Astrocyte of the cerebellum (primary cell): ENCODE measurements around the gene TIGD1.

Experiments
- DNase-seq: peaks from one replicate; pipeline ENCODE4 v3.0.0-alpha.2; 2011; ENCODE audit warnings: low read depth
- H3K4me3 ChIP-seq: 2 replicates; pipeline ENCODE4 v1.5.1; 2011; ENCODE audit warnings: mild to moderate bottlenecking, low read depth, low read length, moderate library complexity
- CTCF ChIP-seq: IDR thresholded peaks from 2 replicates; pipeline ENCODE4 v1.5.1; 2012; ENCODE audit warnings: low read length, low read depth, moderate library complexity, mild to moderate bottlenecking; ENCODE audit errors: missing control alignments
- in situ Hi-C: cut with HindIII; loops from 2 replicates; pipeline ENCODE4 v1.10.0; 2017; ENCODE audit warnings: low sequenced_read_pairs

Gene TIGD1

GRCh38 chr2:232519581-232520438 lies 30.5 kb downstream of the TIGD1 start, which contains the start of gene PRSS56:
TSS of gene PRSS56 (plus strand) at chr2:232520388. CDS start at chr2:232520599, 211 bp downstream.
- TF ChIP-seq CTCF = no peak
- H3K4me3 ChIP-seq = no peak within 1 kb of the TSS
- in situ Hi-C loops = no loop called here
- DNase-seq = no peak

GRCh38 chr2:232518844-232519243 lies 31.5 kb downstream of the TIGD1 start:
- no peak for DNase-seq

GRCh38 chr2:232516551-232516950 lies 33.8 kb downstream of the TIGD1 start:
- in situ Hi-C loops = no loop called here
- TF ChIP-seq CTCF = no peak
- DNase-seq = no peak
- H3K4me3 ChIP-seq = no peak overlapping the region

More at GRCh38 chr2:232518844-232519243, 31.5 kb downstream of the TIGD1 start:
- no peak overlapping the region for H3K4me3 ChIP-seq
- in situ Hi-C loops = no loop called here
- TF ChIP-seq CTCF = no peak

- in situ Hi-C loops = no loop called here
- TF ChIP-seq CTCF = no peak
- no peak for DNase-seq
- no peak overlapping the region for H3K4me3 ChIP-seq
Observed at GRCh38 chr2:232515639-232516038, 34.7 kb downstream of the TIGD1 start.

GRCh38 chr2:232513353-232513752 lies 37.0 kb downstream of the TIGD1 start:
- H3K4me3 ChIP-seq = no peak overlapping the region
- no peak for TF ChIP-seq CTCF
- in situ Hi-C loops = loop anchor here (5.0 kb wide), 1 partner anchor 51 kb away; no protein-coding TSS in a partner anchor
- no peak for DNase-seq

- no peak for DNase-seq
- in situ Hi-C loops = loop anchor here (5.0 kb wide), 1 partner anchor 50 kb away; no protein-coding TSS in a partner anchor
- TF ChIP-seq CTCF = no peak
- H3K4me3 ChIP-seq = no peak overlapping the region
Observed at GRCh38 chr2:232512602-232513001, 37.8 kb downstream of the TIGD1 start.
